HG02588 (cell line): Measurements from ENCODE around the gene FADS2.
"Not testable (repeated sequence)": the region's sequence is repeated elsewhere in the genome, so short reads cannot be mapped to it uniquely, and the experiment has no call there.

ENCODE experiments used
- ATAC-seq: cut with Tn5 transposase; IDR thresholded peaks from one replicate; pipeline ENCODE4 v1.9.1; 2021; ENCODE audit warnings: mild to moderate bottlenecking, moderate library complexity; ENCODE audit not compliant: unreplicated experiment

FADS2 gene

DNA sequence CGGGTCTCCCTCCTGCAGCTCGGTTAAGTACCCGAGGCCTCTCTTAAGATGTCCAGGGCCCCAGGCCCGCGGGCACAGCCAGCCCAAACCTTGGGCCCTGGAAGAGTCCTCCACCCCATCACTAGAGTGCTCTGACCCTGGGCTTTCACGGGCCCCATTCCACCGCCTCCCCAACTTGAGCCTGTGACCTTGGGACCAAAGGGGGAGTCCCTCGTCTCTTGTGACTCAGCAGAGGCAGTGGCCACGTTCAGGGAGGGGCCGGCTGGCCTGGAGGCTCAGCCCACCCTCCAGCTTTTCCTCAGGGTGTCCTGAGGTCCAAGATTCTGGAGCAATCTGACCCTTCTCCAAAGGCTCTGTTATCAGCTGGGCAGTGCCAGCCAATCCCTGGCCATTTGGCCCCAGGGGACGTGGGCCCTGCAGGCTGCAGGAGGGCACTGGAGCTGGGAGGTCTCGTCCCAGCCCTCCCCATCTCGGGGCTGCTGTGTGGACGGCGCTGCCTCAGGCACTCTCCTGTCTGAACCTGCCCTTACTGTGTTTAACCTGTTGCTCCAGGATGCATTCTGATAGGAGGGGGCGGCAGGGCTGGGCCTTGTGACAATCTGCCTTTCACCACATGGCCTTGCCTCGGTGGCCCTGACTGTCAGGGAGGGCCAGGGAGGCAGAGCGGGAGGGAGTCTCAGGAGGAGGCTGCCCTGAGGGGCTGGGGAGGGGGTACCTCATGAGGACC lies 38.3 kb downstream of the FADS2 start:
- ATAC-seq: no peak

GRCh38 chr11:61866958-61867343 lies 38.9 kb downstream of the FADS2 start:
- ATAC-seq: no peak

GRCh38 chr11:61868571-61869428 lies 40.7 kb downstream of the FADS2 start:
- ATAC-seq: no peak

GRCh38 chr11:61869429-61869707 lies 41.3 kb downstream of the FADS2 start:
- no peak for ATAC-seq

GRCh38 chr11:61869708-61870451 lies 41.8 kb downstream of the FADS2 start:
- ATAC-seq: no peak

DNA sequence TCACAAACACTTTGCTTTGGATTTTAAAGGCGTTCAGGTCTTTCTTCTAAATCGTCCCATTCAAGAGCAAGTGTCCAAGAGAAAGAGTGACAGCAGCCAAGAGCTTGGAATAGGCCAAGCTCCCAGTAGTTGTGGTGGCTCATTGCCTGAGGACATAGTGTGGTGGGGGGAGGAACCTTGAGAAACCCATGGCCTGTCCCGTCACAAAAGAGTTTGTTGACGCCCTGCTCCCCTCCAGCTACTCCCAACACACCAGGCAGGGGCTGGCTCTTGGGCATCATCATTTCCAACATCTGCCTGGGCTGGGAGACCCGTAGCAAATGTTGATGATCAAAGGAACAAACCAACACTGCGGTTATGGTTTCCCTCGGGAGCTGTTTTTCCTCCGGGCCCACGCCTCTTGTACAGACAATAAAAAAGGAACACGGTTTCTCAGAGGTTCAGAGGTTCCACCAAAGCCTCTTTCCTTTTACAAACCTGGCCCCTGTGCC lies 42.5 kb downstream of the FADS2 start:
- ATAC-seq: no peak

GRCh38 chr11:61871158-61871597 lies 43.1 kb downstream of the FADS2 start:
- no peak for ATAC-seq

GRCh38 chr11:61872935-61873565 lies 45.0 kb downstream of the FADS2 start:
- no peak for ATAC-seq

DNA sequence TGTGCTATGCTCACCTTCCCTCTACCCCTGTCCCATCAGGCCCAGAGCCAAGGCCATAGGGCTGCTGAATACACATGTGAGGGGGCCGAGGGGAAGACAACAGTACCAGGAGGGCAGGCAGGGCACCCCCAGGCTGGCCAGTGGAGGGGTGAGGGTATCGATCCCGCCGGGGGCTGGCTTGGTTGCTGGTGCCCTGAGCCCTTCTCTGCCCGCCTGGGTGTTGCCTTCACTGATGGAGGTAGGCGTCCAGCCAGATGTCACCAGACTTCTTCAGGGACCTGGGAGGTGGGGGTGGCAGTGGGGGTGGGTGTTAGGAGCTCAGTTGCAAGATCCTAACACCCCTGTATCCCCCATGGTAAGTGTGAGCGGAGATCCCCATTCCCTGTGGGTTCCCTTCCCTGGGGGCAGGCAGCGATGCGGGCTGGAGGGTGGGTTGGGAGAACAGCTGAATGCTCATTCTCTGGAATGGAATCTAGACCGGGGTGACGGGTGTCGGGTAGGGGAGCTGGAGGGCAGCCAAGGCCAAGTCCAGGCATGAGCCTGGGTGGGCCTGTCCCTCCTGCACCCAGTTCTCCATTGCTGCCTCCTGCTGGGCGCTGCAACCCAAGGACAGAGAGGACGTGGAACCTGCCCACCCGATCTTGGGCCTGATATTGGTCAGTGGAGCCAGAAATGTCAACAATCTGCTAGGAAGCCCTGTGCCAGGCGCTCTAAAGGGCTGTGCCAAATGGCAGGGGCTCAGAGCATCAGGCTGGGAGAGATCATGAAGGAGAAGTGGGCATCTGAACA lies 45.7 kb downstream of the FADS2 start:
- no peak for ATAC-seq

DNA sequence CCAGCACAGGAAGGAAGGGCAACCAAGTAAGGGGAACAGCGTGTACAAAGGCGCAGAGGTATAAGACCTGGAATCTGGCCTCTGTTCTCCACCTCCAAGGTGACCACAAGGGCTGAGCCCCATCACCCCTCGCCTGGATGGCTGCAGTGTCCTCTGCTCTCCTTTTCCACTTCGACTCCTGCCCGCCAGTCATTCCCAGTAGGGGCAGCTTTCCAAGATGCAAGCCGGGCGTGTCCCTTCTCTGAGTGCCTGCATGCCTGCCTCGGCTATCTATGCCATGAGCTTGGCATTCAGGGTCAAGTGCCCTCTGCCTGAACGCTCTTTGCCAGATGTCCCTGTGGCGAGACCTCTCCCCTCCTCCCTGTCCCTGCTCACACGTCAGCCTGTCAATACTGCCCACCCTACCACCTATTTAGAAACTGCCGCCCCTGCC lies 46.3 kb downstream of the FADS2 start:
- no peak for ATAC-seq

DNA sequence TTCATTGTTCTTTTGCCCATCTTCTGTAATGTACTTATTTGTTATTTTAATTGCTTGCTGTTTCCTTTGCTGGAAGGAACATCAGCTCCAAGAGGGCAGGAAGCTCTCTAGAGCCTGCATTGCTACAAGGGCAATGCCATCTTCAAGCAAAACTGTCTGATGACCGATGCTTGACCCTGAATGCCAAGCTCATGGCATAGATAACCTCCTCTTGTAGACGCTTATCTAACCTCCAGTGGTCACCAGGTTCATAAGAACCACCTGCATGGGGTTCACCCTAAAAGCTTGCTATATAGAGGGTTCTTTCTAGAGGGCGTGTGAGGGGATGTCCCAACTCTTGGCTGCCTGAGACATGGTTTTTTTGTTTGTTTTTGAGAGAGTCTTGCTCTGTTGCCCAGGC lies 46.8 kb downstream of the FADS2 start:
- no peak for ATAC-seq

GRCh38 chr11:61875698-61876097 lies 47.6 kb downstream of the FADS2 start:
- ATAC-seq: no peak

GRCh38 chr11:61879152-61879551 lies 51.1 kb downstream of the FADS2 start:
- ATAC-seq: no peak

- no peak for ATAC-seq
Observed at GRCh38 chr11:61880031-61880430, 51.9 kb downstream of the FADS2 start.

DNA sequence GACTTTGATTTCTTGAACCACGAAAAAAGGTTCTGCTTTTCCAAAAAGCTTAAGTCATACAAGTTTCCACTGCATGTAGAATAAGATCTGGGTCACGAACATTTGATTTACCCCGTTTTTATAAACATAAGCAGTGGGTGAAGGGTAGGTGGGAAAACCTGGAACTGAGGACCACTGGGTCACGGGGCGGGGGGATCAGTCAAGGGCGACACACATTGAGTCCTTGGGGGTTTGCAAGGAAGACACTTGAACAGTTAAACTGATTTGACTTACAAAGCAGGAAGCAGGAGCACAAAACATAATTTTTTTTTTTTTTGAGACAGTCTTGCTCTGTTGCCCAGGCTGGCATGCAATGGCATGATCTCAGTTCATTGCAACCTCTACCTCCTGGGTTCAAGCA lies 52.4 kb downstream of the FADS2 start:
- no peak for ATAC-seq

DNA sequence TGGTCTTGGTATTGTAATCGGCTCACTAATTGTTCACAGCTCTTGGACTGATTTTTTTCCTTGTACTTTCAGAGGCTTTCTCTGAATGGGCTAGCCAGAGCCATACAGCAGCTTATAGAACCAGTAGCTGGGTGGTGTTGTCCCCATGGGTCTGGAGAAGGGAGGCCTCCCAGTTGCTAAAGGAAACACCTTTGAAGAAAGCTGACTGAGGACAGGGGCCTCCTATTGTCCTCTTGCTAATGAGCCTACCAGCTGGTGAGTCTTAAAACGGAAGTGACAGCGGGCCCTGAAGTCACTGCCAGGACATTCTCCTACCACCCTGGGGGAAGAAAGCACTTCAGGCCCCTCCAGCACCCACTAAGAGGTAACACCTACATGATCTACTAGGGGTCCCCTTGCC lies 53.3 kb downstream of the FADS2 start:
- no peak for ATAC-seq

- not testable (repeated sequence) for ATAC-seq
Observed at GRCh38 chr11:61882267-61882666, 54.2 kb downstream of the FADS2 start.

DNA sequence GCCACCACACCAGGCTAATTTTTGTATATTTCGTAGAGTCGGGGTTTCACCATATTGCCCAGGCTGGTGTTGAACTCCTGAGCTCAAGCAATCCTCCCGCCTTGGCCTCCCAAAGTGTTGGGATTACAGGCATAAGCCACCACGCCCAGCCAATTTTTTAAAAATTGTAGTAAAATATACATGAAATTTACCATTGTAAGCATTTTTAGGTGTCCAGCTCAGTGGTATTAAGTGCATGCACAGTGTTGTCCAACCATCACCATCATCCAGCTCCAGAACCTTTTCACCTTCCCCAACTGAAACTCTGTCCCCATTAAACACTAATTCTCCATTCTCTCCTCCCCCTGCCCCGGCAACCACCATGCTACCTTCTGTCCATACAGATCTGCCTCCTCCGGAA lies 54.8 kb downstream of the FADS2 start:
- no peak for ATAC-seq

DNA sequence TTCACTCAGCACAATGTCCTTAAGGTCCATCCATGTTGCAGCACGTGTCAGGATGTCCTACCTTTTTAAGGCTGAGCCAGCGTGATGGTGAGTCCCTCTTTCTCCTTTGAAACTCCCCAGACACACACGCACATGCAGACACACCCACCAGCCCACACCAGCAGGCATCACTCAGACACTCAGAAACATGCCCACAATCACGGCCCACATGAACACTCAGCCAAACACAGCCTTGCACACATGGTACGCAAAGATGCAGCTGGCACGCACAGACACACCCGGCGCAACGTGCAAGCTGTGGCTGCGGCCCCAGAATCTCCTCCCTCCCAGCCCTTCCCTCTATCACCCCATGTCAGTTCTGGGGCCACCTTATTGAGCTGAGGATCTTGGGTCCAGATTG lies 55.2 kb downstream of the FADS2 start:
- no peak for ATAC-seq

GRCh38 chr11:61883947-61884346 lies 55.8 kb downstream of the FADS2 start:
- no peak for ATAC-seq
